ENCODE measurements around the gene FAM210B.

- TF ChIP-seq CTCF (IDR thresholded peaks at IDR 0.05; ENCODE audit: low read depth, low read length, poor library complexity, severe bottlenecking) (no peak), EZH2phosphoT487 (IDR thresholded peaks at IDR 0.05; ENCODE audit: borderline replicate concordance, low read length) (no peak)
Observed at GRCh38 chr20:56383334-56383733, 24.6 kb downstream of the FAM210B start.
